ENCODE results near the gene PERP. TPM values are rescaled to one million over a fixed set of nuclear protein-coding genes. Genes with fewer than 3 reads are reported as not detected.

The PERP gene
- total RNA-seq, result 10 to 100 TPM in 2 of 4 donors, 1 to 10 TPM in 1, under 1 TPM in 1; 0.95 to 12.3 (median 5.8) TPM
- polyA plus RNA-seq, result 1 to 10 TPM in 1 of 3 donors, under 1 TPM in 2; 0.70 to 2.8 (median 1.00) TPM
- long read RNA-seq, donor 1, full-length matches to known transcripts, result 3 of 5 reads
- long read RNA-seq, donor 1, partial matches to known transcripts, result 0 of 5 reads
- long read RNA-seq, donor 1, other reads (novel, unspliced or antisense), result 2 of 5 reads
- long read RNA-seq, donor 2, full-length matches to known transcripts, result 8 of 8 reads
- long read RNA-seq, donor 2, partial matches to known transcripts, result 0 of 8 reads
- long read RNA-seq, donor 2, other reads (novel, unspliced or antisense), result 0 of 8 reads

GRCh38 chr6:138107078-138107751 lies at the start of gene PERP:
Gene PERP, minus strand, starts transcription at chr6:138107419. Its CDS starts 79 bp downstream, at chr6:138107340.
- H3K4me1 ChIP-seq, result peaks cover 2% of the 10 kb centered on the region
- peaks cover 0 to 46% (median 0%) of the 10 kb centered on the region in 3 donors for H3K27me3 ChIP-seq (ENCODE audit: insufficient read depth in 3 of 3, low read length in 2 of 3)
- WGBS, 3 donors, result 1 to 2% (median 2%) methylated on average over 36 to 83 of the region's 83 CpGs
- no peak for TF ChIP-seq CTCF (IDR thresholded peaks at IDR 0.05)
- ATAC-seq (peak; percentile 93 to 96 (median 94)), DNase-seq (peak; percentile 75 to 76)
- H3K9me3 ChIP-seq, result no peaks in the 10 kb centered on the region
- intact Hi-C loops (cut with DNase I), result loop anchor here in 1 of 2 donors (5.0 kb wide), 1 partner anchor 400 kb away; no protein-coding TSS in a partner anchor
- H3K36me3 ChIP-seq (ENCODE audit: insufficient read depth in 1 of 2, low read depth in 1 of 2), result no peaks in the 10 kb centered on the region
- peak within 1 kb of the TSS; percentile 80 for H3K4me3 ChIP-seq
- H3K27ac ChIP-seq, result no peak within 1 kb of the TSS

GRCh38 chr6:138155443-138155842 lies 48.2 kb upstream of the PERP start:
- H3K27ac ChIP-seq, result no peak overlapping the region
- ATAC-seq (no peak), DNase-seq (no peak)
- no peak overlapping the region for H3K4me3 ChIP-seq
- H3K36me3 ChIP-seq (ENCODE audit: insufficient read depth in 1 of 2, low read depth in 1 of 2), result no peaks in the 10 kb centered on the region
- H3K9me3 ChIP-seq, result no peaks in the 10 kb centered on the region
- 62 to 73% (median 64%) methylated on average over 1 of the region's 1 CpG for WGBS, 3 donors
- intact Hi-C loops (cut with DNase I), result no loop called here
- no peaks in the 10 kb centered on the region for H3K4me1 ChIP-seq
- TF ChIP-seq CTCF (IDR thresholded peaks at IDR 0.05), result no peak
- H3K27me3 ChIP-seq (ENCODE audit: insufficient read depth in 3 of 3, low read length in 2 of 3), result peaks cover 0 to 10% (median 0%) of the 10 kb centered on the region in 3 donors

- Histone ChIP-seq H3K36me3 (ENCODE audit: insufficient read depth in 1 of 2, low read depth in 1 of 2) (no peaks in the 10 kb centered on the region), H3K9me3 (no peaks in the 10 kb centered on the region), H3K4me3 (no peak overlapping the region), H3K27me3 (ENCODE audit: insufficient read depth in 3 of 3, low read length in 2 of 3) (peaks cover 0 to 3% (median 3%) of the 10 kb centered on the region in 3 donors), H3K27ac (no peak overlapping the region), H3K4me1 (no peaks in the 10 kb centered on the region)
- 83 to 89% (median 85%) methylated on average over 5 of the region's 5 CpGs for WGBS, 3 donors
- no peak for TF ChIP-seq CTCF (IDR thresholded peaks at IDR 0.05)
- no peak for ATAC-seq
- intact Hi-C loops (cut with DNase I), result no loop called here
- no peak for DNase-seq
Observed at GRCh38 chr6:138146544-138146943, 39.3 kb upstream of the PERP start.

GRCh38 chr6:138145402-138145801 lies 38.2 kb upstream of the PERP start:
- ATAC-seq (no peak), DNase-seq (no peak)
- peaks cover 0 to 3% (median 3%) of the 10 kb centered on the region in 3 donors for H3K27me3 ChIP-seq (ENCODE audit: insufficient read depth in 3 of 3, low read length in 2 of 3)
- no peaks in the 10 kb centered on the region for H3K4me1 ChIP-seq
- WGBS, 3 donors, result 87 to 95% (median 88%) methylated on average over 3 of the region's 3 CpGs
- no peak for TF ChIP-seq CTCF (IDR thresholded peaks at IDR 0.05)
- no peak overlapping the region for H3K27ac ChIP-seq
- no peaks in the 10 kb centered on the region for H3K9me3 ChIP-seq
- H3K4me3 ChIP-seq, result no peak overlapping the region
- intact Hi-C loops (cut with DNase I), result no loop called here
- H3K36me3 ChIP-seq (ENCODE audit: insufficient read depth in 1 of 2, low read depth in 1 of 2), result no peaks in the 10 kb centered on the region
